ENCODE measurements around the gene PKP4.

PKP4 gene

DNA sequence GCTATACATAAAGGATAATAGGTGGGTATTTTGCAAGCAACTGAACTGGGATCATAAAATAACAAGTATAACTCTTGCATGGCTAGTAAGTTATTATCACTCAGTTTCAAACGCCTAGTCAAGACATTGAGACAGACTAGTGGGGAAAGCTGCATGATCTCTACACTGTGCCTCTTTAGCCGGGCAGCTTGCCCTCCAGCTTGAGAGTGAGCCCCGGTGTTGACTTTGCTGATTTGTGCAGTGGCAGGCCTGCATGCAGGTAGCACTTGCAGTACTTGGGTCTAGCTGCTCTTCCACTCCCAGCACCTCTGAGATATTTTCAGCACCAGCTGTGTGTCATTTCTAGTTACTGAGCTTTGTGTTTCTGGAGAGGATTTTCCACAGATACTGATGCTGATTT, 219.5 kb downstream of the PKP4 start:
- no peak overlapping the region for H3K4me3 ChIP-seq
- DNase-seq (ENCODE audit: low spot score), result no peak
- TF ChIP-seq, protein P1, sequence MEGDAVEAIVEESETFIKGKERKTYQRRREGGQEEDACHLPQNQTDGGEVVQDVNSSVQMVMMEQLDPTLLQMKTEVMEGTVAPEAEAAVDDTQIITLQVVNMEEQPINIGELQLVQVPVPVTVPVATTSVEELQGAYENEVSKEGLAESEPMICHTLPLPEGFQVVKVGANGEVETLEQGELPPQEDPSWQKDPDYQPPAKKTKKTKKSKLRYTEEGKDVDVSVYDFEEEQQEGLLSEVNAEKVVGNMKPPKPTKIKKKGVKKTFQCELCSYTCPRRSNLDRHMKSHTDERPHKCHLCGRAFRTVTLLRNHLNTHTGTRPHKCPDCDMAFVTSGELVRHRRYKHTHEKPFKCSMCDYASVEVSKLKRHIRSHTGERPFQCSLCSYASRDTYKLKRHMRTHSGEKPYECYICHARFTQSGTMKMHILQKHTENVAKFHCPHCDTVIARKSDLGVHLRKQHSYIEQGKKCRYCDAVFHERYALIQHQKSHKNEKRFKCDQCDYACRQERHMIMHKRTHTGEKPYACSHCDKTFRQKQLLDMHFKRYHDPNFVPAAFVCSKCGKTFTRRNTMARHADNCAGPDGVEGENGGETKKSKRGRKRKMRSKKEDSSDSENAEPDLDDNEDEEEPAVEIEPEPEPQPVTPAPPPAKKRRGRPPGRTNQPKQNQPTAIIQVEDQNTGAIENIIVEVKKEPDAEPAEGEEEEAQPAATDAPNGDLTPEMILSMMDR (IDR thresholded peaks at IDR 0.05), result no peak
- H3K27ac ChIP-seq, result no peak overlapping the region

DNA sequence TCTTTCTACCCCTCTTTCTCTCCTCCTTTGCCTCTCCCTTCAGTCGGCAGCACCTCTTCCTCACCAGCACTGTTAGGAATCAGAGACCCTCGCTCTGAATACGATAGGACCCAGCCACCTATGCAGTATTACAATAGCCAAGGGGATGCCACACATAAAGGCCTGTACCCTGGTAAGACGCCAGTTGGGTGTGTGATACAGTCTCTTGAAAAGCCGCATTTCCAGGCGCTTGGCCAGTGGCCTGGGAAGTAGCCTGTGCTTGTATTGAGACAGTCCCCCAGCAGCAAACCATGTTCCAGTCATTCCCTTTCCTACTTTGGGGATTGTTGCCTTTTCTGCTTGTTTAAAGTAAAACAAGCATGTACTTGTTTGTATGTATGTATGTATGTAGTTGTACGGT, 219.9 kb downstream of the PKP4 start:
- DNase-seq (ENCODE audit: low spot score), result no peak
- TF ChIP-seq, protein P1 (IDR thresholded peaks at IDR 0.05), result no peak
- no peak overlapping the region for H3K4me3 ChIP-seq
- H3K27ac ChIP-seq, result no peak overlapping the region

DNA sequence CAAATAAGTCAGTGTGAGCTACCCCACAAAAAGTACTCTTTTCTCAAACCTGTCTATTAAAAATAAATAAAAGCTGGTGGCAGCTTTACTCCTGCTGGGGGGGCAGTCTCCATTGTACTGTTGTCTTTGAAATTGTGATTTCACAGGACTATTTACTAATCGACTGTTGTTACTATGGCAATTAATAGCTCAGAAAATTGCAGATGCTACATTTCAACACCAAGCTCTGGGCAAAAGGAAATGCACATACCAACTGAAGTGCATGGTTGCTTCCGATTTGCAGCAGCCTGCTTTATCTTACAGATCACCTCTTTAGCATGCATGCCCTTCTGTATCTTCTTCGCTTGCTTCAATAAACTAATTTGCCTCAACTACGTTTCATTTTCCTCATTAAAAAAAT, 220.8 kb downstream of the PKP4 start:
- Histone ChIP-seq H3K4me3 (no peak overlapping the region), H3K27ac (no peak overlapping the region)
- DNase-seq (ENCODE audit: low spot score), result no peak
- TF ChIP-seq, protein P1 (IDR thresholded peaks at IDR 0.05), result no peak

DNA sequence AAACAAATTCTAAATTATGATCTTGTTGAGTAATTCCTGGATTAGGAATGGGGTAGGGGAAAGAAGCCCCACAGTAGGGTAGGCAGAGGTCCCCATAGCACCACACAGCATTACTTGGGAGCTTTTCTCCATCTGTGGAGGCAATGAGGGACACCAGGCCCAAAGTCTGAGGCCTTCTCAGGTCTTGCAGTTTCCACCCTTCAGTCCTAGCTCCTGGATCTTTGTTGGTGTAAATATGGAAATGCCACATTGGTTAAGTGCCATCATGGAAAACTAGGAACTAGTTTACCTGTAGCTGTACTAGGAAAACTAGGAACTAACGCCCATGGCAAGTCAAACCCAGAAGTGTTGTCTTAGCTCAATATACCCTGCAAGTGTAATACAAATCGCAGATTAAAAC, 225.1 kb downstream of the PKP4 start:
- Histone ChIP-seq H3K27ac (no peak overlapping the region), H3K4me3 (no peak overlapping the region)
- DNase-seq (ENCODE audit: low spot score), result no peak
- TF ChIP-seq, protein P1 (IDR thresholded peaks at IDR 0.05), result no peak

DNA sequence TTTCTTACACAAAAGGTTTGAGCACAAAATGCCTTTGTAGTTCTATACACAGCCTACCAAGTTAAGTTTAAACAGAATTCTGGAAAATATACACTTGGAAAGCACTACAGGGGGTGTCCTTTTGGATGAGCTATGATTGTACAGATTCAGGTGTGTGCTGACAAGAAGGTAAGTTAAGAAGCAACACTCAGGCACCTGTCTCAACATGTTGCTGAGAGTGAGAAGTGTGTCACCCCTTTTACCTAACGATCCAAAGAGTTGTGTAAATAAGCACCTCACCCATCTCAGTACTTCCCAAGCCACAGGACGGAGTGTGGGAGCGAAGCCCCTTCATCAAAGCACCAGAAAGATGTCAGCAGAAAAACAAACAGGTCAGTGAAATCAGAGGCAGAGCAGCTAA, 228.9 kb downstream of the PKP4 start:
- Histone ChIP-seq H3K27ac (no peak overlapping the region), H3K4me3 (no peak overlapping the region)
- TF ChIP-seq, protein P1 (IDR thresholded peaks at IDR 0.05), result no peak
- DNase-seq (ENCODE audit: low spot score), result no peak

DNA sequence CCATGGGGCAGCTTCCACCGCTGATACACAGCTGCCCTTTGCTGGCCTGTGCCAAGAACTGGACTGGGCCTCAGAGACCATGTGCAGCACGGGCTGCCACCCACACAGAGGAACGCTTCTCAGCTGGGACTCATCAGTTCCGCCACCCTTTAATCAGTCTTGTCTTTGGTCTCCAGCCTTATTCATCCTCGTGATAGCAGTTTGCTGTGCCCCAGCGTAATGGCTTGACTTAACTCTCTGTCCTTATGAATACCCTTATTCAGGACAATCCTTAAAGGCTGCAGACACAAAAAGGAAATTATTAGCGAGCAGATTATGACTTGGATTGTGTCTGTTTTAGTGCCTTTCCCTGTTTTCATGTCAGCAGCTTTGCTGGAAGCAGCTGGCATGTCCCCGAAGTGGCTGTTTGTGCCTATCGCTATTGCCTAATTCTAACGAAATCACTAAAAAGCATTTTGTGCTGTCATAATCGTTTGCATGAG, 229.5 kb downstream of the PKP4 start:
- DNase-seq (ENCODE audit: low spot score), result no peak
- Histone ChIP-seq H3K27ac (no peak overlapping the region), H3K4me3 (no peak overlapping the region)
- TF ChIP-seq, protein P1 (IDR thresholded peaks at IDR 0.05), result no peak

DNA sequence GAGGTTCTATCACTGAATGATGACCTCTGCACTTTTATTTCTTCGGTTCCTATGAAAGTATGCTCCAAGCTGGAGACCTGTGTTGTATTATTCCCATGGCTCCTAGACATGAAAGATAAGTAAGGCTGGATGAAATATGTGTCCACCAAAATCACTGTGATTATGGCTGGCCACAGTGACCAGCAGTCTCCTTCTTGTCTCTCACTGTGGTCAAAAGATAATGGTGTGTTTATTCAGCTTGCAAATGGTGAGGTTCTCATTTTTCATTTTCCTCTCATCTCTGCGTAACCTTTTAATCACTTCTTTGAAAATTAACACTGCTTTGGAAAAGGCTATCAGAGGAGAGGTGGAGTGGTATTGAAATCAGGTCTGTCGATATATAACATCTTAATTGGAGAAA, 230.6 kb downstream of the PKP4 start:
- DNase-seq (ENCODE audit: low spot score), result no peak
- Histone ChIP-seq H3K27ac (no peak overlapping the region), H3K4me3 (no peak overlapping the region)
- TF ChIP-seq, protein P1 (IDR thresholded peaks at IDR 0.05), result no peak

Measured in coronary artery (tissue), 2 donors.